Loucy (cell line): ENCODE results near the gene METAP1.

Source experiments
- CTCF ChIP-seq: fragments of 200-600 bp; sonication (generic); conservative IDR thresholded peaks from 2 replicates; pipeline ENCODE4 v1.5.1; 2014; ENCODE audit warnings: mild to moderate bottlenecking, antibody characterized with exemption, low read length
- EZH2phosphoT487 ChIP-seq: fragments of 200-600 bp; IDR thresholded peaks from 2 replicates; pipeline ENCODE4 v1.6.1; 2018; ENCODE audit warnings: antibody characterized with exemption, mild to moderate bottlenecking, moderate library complexity, borderline replicate concordance

DNA sequence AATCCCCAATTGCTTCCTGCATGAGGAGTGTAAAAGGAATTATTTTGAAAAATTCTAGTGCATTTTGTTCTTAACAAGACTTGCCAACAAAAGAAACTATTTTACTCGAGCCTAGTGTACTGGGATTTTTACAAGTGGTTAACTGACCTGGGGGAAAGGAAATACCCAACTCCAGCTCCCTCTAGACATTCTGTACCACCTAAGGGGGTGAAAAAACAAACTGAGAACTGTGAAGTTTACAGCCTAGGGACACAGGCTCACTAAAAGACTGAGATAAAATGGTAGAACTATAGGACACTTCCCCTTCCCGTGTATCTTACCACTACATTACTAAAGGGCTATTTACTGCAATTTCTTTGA, 95.7 kb downstream of the METAP1 start:
- TF ChIP-seq CTCF, result no peak
- TF ChIP-seq EZH2phosphoT487, result no peak
